ENCODE measurements around the gene RMC1.

- no peak for TF ChIP-seq CTCF (IDR thresholded peaks at IDR 0.05)
- no peak for TF ChIP-seq POLR2A (IDR thresholded peaks at IDR 0.05)
Measured at GRCh38 chr18:23550898-23551297, 47.6 kb downstream of the RMC1 start.
